NCI-H1105 treated with DMSO at 0.1 percent for 48 hours (cell line): ENCODE data around the gene ZFTA.
A peak's percentile ranks its signal among the peaks of the same experiment; 100 is the strongest.
"Not testable (repeated sequence)": the region's sequence is repeated elsewhere in the genome, so short reads cannot be mapped to it uniquely, and the experiment has no call there.

Experiments used
- DNase-seq: peaks from one replicate; lab custom pipeline; 2025; lab: John Stamatoyannopoulos, UW

ZFTA gene

GRCh38 chr11:63768237-63769041 is at the start of gene ZFTA:
Gene ZFTA (minus strand): TSS chr11:63768775. CDS start chr11:63768622, 153 bp downstream.
- peak; percentile 61 for DNase-seq

- no peak for DNase-seq
Measured at GRCh38 chr11:63817758-63818498, 49.4 kb upstream of the ZFTA start.

GRCh38 chr11:63816732-63817131 is 48.2 kb upstream of the ZFTA start:
- DNase-seq, result no peak

GRCh38 chr11:63816166-63816565 is 47.6 kb upstream of the ZFTA start:
- DNase-seq, result no peak

GRCh38 chr11:63814383-63814736 is 45.8 kb upstream of the ZFTA start:
- no peak for DNase-seq

- peak; percentile 34 for DNase-seq
Measured at GRCh38 chr11:63813563-63814382, 45.2 kb upstream of the ZFTA start.

- DNase-seq, result peak; percentile 85
Measured at GRCh38 chr11:63813035-63813562, 44.5 kb upstream of the ZFTA start, which contains the start of gene SPINDOC. Gene SPINDOC (plus strand): TSS chr11:63813456. CDS start chr11:63813687, 231 bp downstream.

GRCh38 chr11:63811522-63811921 is 42.9 kb upstream of the ZFTA start:
- no peak for DNase-seq

- DNase-seq, result not testable (repeated sequence)
Measured at GRCh38 chr11:63810383-63810782, 41.8 kb upstream of the ZFTA start.

- no peak for DNase-seq
Measured at GRCh38 chr11:63805844-63806415, 37.4 kb upstream of the ZFTA start.

GRCh38 chr11:63804259-63804658 is 35.7 kb upstream of the ZFTA start:
- DNase-seq, result no peak

- DNase-seq, result no peak
Measured at GRCh38 chr11:63802637-63803414, 34.3 kb upstream of the ZFTA start.

GRCh38 chr11:63800921-63801320 is 32.3 kb upstream of the ZFTA start:
- DNase-seq, result no peak

- DNase-seq, result no peak
Measured at GRCh38 chr11:63795066-63795465, 26.5 kb upstream of the ZFTA start.

GRCh38 chr11:63793161-63793560 is 24.6 kb upstream of the ZFTA start:
- DNase-seq, result no peak

- DNase-seq, result no peak
Measured at GRCh38 chr11:63791495-63792167, 23.1 kb upstream of the ZFTA start.

- no peak for DNase-seq
Measured at GRCh38 chr11:63785823-63786222, 17.2 kb upstream of the ZFTA start.

- no peak for DNase-seq
Measured at GRCh38 chr11:63783925-63784592, 15.5 kb upstream of the ZFTA start.

GRCh38 chr11:63782749-63783148 is 14.2 kb upstream of the ZFTA start:
- no peak for DNase-seq

GRCh38 chr11:63779039-63779438 is 10.5 kb upstream of the ZFTA start:
- DNase-seq, result no peak
